PFSK-1 (cell line): ENCODE data around the gene ADAMTS15.

Experiments used
- FOXP2 ChIP-seq: optimal IDR thresholded peaks from 2 replicates; pipeline ENCODE3; 2011; ENCODE audit warnings: borderline replicate concordance, control low read depth, inconsistent platforms; ENCODE audit not compliant: insufficient read depth; ENCODE audit errors: extremely low read length, extremely low read depth
- POLR2AphosphoS5 ChIP-seq: IDR thresholded peaks from 2 replicates; pipeline ENCODE4 v1.6.1; 2012; ENCODE audit warnings: low read depth, mild to moderate bottlenecking, control low read depth, low read length, moderate library complexity
- SIN3A ChIP-seq: IDR thresholded peaks from 2 replicates; pipeline ENCODE4 v1.6.1; 2012; ENCODE audit warnings: mild to moderate bottlenecking, low read length, moderate library complexity, borderline replicate concordance; ENCODE audit not compliant: insufficient read depth
- TAF1 ChIP-seq: IDR thresholded peaks from 2 replicates; pipeline ENCODE4 v1.6.1; 2012; ENCODE audit warnings: low read length, control low read depth, borderline replicate concordance; ENCODE audit not compliant: insufficient read depth
- TF ChIP-seq, protein P1 (sequence below), 2 experiments: IDR thresholded peaks; 2 replicates each; pipeline versions ENCODE4 v1.6.1 to v1.8.0; 2011 to 2012; ENCODE audit warnings: low read depth in 2 of 2, low read length in 2 of 2, control low read depth in 1 of 2, inconsistent platforms in 1 of 2, mild to moderate bottlenecking in 1 of 2, moderate library complexity in 1 of 2; ENCODE audit not compliant: insufficient read depth in 1 of 2

Gene ADAMTS15

DNA sequence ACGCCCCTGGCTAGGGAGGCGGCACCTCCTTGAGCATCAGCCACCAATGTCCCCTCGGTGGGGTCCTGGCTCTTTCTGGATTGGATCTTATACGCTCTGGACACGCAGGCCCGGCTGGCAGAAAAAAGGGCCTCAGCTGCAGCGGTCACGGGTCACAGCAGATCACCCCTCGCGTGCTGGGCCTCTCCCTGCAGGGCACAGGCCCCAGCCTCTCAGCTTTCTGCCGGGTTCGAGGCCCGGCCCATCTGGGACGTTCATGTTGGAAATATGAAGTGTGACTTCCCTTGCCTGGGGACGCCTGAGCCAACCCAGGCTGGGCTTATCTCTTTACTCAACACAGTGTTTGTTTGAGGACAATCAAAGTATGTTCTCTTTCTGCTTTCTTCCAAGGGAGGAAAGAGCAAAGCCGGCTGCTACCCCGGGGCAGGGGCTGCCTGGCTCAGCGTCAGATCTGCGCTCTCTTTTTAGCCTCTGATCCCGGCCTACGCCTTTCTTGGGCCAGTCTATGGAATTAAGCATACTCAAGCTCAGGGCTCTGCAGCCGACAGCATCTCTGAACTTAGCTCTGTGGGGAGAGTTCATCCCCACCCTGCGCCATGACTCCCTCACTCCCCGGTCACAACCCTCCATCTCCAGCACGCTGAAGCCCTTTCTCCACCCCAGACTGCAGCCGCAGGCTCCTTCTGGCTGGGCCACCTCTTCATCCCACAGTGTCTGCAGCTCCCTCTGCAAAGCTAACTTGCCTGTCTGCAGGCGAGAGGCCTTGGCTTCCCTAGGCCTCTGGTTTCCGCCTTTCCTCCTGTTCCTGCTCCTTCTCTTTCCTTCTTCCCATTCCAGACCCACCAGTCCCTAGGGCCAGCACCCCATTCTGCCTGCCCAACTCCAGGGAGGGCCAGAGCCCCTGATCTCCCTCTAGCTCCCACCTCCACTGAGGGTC, 38.8 kb downstream of the ADAMTS15 start:
- no peak for TF ChIP-seq SIN3A
- TF ChIP-seq, protein P1, sequence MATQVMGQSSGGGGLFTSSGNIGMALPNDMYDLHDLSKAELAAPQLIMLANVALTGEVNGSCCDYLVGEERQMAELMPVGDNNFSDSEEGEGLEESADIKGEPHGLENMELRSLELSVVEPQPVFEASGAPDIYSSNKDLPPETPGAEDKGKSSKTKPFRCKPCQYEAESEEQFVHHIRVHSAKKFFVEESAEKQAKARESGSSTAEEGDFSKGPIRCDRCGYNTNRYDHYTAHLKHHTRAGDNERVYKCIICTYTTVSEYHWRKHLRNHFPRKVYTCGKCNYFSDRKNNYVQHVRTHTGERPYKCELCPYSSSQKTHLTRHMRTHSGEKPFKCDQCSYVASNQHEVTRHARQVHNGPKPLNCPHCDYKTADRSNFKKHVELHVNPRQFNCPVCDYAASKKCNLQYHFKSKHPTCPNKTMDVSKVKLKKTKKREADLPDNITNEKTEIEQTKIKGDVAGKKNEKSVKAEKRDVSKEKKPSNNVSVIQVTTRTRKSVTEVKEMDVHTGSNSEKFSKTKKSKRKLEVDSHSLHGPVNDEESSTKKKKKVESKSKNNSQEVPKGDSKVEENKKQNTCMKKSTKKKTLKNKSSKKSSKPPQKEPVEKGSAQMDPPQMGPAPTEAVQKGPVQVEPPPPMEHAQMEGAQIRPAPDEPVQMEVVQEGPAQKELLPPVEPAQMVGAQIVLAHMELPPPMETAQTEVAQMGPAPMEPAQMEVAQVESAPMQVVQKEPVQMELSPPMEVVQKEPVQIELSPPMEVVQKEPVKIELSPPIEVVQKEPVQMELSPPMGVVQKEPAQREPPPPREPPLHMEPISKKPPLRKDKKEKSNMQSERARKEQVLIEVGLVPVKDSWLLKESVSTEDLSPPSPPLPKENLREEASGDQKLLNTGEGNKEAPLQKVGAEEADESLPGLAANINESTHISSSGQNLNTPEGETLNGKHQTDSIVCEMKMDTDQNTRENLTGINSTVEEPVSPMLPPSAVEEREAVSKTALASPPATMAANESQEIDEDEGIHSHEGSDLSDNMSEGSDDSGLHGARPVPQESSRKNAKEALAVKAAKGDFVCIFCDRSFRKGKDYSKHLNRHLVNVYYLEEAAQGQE (IDR thresholded peaks at IDR 0.05; ENCODE audit: insufficient read depth in 1 of 2, low read depth in 2 of 2, low read length in 2 of 2), result no peak
- no peak for TF ChIP-seq POLR2AphosphoS5
- TF ChIP-seq FOXP2, result no peak
- TF ChIP-seq TAF1, result no peak

DNA sequence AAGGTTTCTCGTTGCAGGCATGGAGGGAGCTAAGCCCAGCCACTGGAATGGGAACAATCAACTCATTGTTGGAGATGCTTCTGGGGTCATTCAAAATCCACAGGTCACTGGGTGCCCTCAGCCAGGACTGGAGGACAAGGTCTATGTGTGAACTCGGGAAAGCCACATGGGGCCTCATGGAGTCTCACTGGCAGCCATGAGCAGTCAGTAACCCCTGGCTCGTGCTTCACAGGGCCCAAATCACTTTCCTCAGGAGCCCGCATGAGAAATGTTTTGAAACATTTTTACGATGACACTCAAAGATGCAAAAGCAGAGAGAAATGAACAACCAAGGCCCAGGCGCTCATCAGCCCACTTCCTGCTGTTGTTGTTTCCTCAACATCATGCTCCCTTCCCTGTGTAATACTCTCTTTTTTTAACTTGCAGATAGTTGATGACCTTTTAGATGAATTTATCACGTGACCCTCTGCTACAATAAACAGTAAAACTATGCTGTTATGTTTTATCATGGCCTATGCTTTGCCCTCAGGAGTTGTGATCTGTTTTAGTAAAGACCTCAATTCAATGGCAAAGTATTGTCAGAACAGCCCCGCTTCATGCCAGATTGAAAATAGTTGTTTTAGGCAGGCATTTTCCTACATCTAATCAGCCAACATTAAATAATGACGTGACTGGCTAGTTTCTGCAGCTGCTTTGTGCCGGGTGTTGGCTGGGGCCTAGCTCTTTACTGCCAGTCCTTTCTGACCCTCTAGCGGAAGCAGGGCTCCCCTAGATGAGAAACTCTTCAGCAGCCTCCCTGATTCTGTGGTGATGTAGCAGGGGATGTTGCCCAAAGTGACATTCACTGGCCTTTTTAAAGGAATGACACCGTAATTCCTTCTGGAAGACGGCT, 39.7 kb downstream of the ADAMTS15 start:
- TF ChIP-seq POLR2AphosphoS5 (no peak), TAF1 (no peak), SIN3A (no peak), FOXP2 (no peak)
- TF ChIP-seq, protein P1 (IDR thresholded peaks at IDR 0.05; ENCODE audit: insufficient read depth in 1 of 2, low read depth in 2 of 2, low read length in 2 of 2), result no peak

DNA sequence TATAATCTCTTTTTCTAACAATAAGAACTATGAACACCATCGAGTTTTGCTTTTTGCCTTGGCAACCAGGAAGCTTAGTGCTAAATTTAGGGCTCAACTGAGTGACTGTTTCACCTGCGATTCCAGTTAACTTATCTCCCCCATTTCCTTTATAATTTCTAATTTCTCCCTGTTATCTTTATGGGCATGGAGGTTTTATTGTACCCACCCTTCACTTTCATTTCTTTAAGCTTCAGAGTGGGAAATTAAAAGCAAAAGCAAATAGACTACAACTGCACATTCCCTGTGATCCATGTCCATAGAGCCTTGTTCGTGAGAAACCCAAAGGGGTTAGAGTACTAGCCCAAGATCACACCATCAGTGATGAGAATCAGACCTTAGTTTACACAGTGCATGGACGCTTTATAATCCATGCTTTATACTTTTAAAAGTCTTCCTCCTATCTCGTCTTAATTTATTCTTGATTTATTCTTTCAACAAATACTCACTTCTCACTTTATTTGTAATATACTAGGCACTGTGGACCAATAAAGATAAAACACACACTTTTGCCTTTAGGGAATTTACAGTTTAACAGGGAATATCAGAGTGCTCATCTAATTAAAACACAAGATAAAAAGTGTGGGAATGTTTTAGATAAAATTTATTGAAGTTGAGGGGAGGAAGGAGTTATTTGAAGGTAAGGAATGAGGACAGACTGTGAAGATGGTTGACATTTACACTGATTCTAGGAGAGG, 40.6 kb downstream of the ADAMTS15 start:
- TF ChIP-seq TAF1, result no peak
- no peak for TF ChIP-seq SIN3A
- TF ChIP-seq, protein P1 (IDR thresholded peaks at IDR 0.05; ENCODE audit: insufficient read depth in 1 of 2, low read depth in 2 of 2, low read length in 2 of 2), result no peak
- no peak for TF ChIP-seq POLR2AphosphoS5
- no peak for TF ChIP-seq FOXP2

DNA sequence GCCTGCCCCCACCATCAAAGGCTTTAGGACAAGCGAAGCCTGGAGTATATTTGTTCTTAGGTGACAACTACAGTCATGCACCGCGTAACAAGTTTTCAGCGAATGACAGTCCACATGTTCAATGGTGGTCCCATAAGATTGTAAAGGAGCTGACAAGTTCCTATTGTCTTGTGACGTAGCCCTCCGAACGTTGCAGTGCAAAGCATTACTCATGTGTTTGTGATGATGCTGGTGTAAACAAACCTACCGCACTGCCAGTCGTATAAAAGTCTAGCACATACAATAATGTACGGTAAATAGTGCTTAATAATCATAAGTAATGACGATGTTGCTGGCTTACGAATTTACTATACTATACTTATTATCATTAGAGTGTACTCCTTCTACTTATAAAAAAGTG, 41.3 kb downstream of the ADAMTS15 start:
- TF ChIP-seq TAF1 (no peak), POLR2AphosphoS5 (no peak), FOXP2 (no peak)
